HG03139 (cell line): ENCODE measurements around the gene IDUA.
"Not testable (repeated sequence)": the region's sequence is repeated elsewhere in the genome, so short reads cannot be mapped to it uniquely, and the experiment has no call there.

Experiments used
- ATAC-seq: cut with Tn5 transposase; IDR thresholded peaks from one replicate; pipeline ENCODE4 v1.9.1; 2021; ENCODE audit not compliant: unreplicated experiment

Gene IDUA

GRCh38 chr4:966266-967112 lies 20.4 kb upstream of the IDUA start:
- no peak for ATAC-seq

DNA sequence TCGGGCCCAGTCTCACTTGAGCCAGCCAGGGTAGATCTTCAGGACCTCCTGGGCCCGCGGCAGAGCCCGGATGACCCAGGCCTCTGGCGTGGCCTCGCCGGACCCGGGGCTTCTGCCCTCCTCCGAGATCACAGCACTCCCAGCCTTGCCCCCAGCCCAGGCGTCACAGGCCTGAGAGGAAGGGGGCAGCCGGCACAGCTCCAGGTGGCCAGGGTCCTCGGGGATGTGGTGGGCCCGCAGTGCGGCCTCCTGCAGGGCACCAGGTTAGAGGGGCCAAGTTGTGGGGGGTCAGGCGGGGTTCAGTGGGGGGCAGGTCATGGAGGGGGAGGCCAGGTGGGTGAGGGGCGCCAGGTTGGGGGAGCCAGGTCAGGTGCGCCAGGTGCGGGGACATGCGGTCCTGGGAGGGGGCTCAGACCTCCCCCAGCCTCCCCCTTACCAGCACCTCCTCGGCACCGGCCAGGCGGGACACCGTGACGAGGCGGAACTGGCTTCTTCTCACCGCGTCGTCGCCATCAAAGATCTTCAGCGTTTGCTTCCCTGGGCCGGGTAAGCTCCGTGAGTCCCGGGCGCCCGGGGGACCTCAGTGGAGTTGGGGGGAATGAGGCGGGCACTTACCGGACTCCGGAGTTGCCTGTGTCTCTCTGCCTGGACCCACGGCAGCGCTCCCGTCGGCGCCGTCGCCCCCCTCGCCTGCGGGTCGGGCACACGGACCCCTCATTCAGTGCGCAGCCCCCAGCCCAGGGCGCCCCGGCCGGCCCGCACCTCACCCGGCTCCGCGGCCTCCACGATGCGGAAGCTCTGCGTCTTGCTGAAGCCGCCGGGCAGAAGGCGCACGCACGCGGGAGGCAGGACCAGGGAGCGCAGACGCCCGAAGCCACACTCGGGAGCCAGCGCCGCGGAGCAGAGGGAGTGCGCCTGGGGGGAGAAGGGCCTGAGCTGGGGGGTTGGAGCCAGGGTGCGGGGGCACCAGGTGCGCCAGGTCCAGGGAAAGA lies 19.4 kb upstream of the IDUA start:
- no peak for ATAC-seq

- no peak for ATAC-seq
Observed at GRCh38 chr4:968221-968620, 18.6 kb upstream of the IDUA start.

DNA sequence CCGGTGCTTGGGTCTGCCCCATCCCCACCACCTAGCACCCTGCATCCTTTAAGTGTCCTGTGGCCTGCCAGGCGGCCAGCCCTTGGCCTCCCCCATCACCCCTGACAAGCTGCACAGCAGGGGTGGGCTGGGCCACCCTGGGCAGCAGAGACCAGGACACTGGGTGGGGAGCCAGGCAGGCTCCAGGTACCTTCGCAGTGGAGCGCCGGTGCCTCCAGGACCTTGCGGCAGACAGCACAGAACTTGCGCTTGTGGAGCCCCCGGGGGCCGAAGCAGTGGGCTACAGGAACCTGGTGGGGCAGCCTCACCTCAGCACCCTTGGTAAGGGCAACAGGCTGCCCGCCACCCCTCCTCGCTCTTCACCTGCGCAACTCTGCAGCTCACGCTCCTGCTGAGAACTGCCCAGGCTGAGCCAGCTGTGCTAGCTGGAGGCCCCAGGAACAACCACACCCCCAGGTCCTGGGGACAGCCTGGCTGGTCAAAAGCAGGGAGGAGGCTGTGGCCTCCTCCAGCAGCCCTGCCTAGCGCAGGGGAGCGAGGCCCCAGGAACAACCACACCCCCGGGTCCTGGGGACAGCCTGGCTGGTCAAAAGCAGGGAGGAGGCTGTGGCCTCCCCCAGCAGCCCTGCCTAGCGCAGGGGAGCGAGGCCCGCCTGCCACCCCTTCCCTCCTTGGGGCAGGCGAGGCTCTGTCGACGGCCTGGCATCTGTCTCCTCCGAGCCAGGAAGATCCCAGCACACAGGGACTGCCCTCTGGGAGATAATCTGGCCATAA lies 18.0 kb upstream of the IDUA start:
- no peak for ATAC-seq

- no peak for ATAC-seq
Observed at GRCh38 chr4:970046-970745, 16.6 kb upstream of the IDUA start.

- no peak for ATAC-seq
Observed at GRCh38 chr4:970854-971520, 15.9 kb upstream of the IDUA start.

GRCh38 chr4:971666-972500 lies 15.0 kb upstream of the IDUA start:
- ATAC-seq, result no peak

DNA sequence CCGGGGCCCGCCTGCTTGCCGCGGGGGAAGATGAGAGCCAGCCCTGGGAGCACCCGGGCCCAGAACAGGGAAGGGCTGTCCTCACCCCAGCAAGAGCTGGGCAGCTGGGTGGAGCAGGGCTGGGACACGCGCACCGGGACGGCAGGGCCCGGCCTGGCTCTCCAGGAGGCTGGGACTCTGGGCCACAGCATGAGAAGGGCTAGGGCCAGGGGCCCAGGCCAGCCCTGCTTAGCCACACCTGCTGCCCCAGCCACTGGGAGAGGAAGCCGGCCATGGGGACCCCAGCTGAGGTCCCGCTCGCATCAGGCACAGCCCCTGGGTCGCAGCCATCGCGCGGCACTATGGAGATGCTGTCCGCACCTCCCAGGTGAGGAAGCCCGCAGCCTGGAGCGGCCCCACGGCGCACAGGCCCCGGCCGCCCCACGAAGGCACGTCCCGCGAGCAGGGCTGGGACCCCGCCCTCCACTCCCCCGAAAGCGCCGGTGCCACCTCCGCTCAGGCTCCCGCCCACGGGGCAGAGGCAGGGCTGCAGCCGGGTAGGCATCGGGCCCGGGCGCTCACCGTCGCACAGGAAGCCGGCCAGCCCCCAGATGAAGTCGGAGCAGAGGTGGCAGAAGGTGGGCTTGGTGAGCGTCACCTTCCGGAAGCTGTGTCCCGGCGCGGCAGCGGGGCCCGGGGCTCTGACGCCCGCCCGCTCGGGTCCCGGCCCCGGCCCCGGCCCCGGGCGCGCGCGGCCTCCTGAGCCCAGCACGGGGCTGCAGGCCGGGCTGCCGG lies 14.0 kb upstream of the IDUA start:
- peak; percentile 34 for ATAC-seq

DNA sequence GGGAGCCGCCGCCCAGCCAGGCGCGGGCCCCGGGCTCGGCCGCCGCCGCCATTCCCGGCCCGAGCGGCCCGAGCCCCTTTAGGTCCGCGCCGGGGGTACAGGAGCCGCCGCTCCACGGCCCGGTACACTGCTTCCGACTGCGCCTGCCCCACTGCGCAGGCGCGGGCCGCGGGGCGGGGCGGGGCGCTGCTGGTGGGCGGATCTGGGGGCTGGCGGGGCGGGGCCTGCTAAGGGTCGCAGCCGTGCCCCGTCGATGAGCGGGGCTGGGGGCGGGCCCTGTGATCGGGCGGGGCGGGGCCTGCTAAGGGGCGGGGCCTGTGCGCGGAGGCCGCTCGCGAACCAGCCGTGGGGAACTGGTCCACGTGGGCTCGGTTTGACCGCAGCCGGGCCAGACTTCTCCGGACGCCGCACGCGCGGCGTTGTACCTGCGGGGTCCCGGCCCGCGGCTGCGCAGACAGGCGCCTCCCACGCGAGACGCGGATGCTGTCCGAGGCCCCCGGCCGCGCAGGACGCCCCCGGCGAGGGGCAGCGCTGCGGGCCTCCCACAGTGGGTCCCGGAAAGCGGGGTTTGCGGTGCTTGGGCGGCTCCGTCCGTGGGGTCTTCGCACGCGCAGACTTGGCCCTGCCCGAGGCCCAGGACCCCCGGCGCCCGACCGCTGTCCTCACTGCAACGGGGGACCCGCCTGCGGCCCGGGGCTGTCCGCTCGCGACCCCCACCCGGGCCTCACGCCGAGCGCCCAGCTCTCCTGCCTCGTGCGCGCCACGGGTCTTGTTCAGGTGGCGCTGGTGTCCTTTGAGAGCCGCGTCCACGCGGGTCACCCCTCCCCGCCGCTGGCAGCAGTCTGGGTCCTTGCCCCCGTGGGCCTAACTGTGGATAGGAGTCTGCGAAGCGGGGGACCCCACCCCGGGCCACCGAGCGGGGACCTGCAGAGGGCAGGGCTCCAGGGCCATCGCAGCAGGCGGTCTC lies 13.1 kb upstream of the IDUA start, which contains the start of gene DGKQ:
Gene DGKQ (minus strand): TSS at position 139 of the 967 bp plus-strand sequence. CDS start 87 bp downstream, at position 52.
- ATAC-seq, result peak; percentile 55

GRCh38 chr4:974668-975067 lies 12.2 kb upstream of the IDUA start:
- no peak for ATAC-seq

GRCh38 chr4:976016-976415 lies 10.8 kb upstream of the IDUA start:
- not testable (repeated sequence) for ATAC-seq

- no peak for ATAC-seq
Observed at GRCh38 chr4:978957-979701, 7.7 kb upstream of the IDUA start.

GRCh38 chr4:982291-982690 lies 4.6 kb upstream of the IDUA start:
- no peak for ATAC-seq

GRCh38 chr4:982814-983213 lies 4.0 kb upstream of the IDUA start:
- no peak for ATAC-seq

GRCh38 chr4:984336-985054 lies 2.3 kb upstream of the IDUA start:
- no peak for ATAC-seq
